Measurements from ENCODE around the gene MS4A7.
"Not testable (repeated sequence)": the region's sequence is repeated elsewhere in the genome, so short reads cannot be mapped to it uniquely, and the experiment has no call there.

The MS4A7 gene

GRCh38 chr11:60362241-60362640 is 16.1 kb upstream of the MS4A7 start:
- no peak overlapping the region for H3K4me3 ChIP-seq (ENCODE audit: low read depth, low read length)
- TF ChIP-seq, protein P1, sequence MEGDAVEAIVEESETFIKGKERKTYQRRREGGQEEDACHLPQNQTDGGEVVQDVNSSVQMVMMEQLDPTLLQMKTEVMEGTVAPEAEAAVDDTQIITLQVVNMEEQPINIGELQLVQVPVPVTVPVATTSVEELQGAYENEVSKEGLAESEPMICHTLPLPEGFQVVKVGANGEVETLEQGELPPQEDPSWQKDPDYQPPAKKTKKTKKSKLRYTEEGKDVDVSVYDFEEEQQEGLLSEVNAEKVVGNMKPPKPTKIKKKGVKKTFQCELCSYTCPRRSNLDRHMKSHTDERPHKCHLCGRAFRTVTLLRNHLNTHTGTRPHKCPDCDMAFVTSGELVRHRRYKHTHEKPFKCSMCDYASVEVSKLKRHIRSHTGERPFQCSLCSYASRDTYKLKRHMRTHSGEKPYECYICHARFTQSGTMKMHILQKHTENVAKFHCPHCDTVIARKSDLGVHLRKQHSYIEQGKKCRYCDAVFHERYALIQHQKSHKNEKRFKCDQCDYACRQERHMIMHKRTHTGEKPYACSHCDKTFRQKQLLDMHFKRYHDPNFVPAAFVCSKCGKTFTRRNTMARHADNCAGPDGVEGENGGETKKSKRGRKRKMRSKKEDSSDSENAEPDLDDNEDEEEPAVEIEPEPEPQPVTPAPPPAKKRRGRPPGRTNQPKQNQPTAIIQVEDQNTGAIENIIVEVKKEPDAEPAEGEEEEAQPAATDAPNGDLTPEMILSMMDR (IDR thresholded peaks at IDR 0.05; ENCODE audit: low read depth, low read length): no peak

DNA sequence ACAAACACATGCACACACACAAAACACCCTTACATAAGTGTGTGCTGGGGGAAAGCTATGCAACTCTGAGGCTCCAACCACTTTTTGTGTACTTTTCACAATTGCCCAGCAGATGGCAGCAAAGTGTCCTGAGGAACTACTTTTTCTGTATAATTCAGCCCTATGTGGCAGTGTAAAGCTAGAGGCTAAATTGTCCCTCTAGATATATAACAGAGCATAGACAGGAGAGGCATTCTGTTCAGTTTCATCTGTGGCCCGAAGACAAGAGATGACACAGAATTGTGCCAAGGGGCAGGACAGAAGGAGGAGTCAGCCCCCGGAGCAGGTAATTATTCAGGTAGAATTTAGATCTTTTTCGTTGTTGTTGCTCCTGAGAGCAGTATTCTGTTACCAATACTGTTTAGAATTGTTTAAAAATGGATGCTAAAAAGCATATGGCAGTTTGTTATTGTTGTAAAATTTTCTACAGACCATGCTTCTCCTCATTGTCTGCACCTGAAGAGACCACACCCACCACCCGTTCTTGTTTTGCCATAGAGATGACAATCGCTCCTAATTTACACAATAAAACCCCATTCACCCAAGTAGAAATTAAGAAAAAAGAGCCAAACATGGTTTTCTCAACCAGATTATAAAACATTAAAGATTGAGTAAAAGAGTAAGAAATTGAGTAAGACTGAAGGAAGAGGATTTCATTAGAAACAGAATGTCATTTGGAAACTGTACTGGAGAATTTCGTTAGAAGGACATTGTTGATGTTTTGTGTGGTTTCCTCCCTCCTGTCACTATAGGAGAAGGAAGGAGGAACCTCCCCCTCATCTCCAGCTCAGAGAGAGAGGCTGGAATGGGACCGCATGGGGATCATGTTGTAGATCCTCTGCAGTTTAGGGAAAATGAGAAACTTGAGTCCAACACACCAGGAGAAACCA is 14.5 kb upstream of the MS4A7 start:
- TF ChIP-seq, protein P1 (IDR thresholded peaks at IDR 0.05; ENCODE audit: low read depth, low read length): peak; percentile 31; the same call in 1 of the 2 replicates
- H3K4me3 ChIP-seq (ENCODE audit: low read depth, low read length): no peak overlapping the region

DNA sequence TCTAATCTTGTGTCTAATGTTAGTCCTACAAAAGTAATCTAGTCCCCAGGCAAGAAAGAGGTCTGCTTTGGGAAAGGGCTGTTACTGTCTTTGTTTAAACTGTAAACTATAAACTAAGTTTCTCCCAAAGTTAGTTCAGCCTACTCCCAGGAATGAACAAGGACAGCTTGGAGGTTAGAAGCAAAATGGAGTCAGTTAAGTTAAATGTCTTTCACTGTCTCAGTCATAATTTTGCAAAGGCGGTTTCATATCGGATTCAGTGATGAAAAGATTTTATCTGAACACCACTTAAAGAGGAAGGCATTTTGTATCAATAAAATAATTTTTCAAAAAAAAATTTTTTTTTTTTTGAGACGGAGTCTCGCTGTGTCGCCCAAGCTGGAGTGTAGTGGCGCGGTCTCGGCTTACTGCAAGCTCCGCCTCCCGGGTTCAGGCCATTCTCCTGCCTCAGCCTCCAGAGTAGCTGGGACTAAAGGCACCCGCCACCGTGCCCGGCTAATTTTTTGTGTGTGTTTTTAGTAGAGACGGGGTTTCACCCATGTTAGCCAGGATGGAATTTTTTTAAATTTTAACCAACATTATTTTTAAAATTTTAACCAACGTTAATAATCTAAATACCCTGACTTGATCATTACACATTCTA is 11.9 kb upstream of the MS4A7 start:
- not testable (repeated sequence) for H3K4me3 ChIP-seq (ENCODE audit: low read depth, low read length)

- TF ChIP-seq, protein P1 (IDR thresholded peaks at IDR 0.05; ENCODE audit: low read depth, low read length): no peak
- no peak overlapping the region for H3K4me3 ChIP-seq (ENCODE audit: low read depth, low read length)
Observed at GRCh38 chr11:60367009-60367408, 11.3 kb upstream of the MS4A7 start.

GRCh38 chr11:60367896-60368295 is 10.4 kb upstream of the MS4A7 start:
- H3K4me3 ChIP-seq (ENCODE audit: low read depth, low read length): no peak overlapping the region
- TF ChIP-seq, protein P1 (IDR thresholded peaks at IDR 0.05; ENCODE audit: low read depth, low read length): no peak

- H3K4me3 ChIP-seq (ENCODE audit: low read depth, low read length): no peak overlapping the region
- TF ChIP-seq, protein P1 (IDR thresholded peaks at IDR 0.05; ENCODE audit: low read depth, low read length): no peak
Observed at GRCh38 chr11:60370252-60370810, 8.0 kb upstream of the MS4A7 start.

GRCh38 chr11:60370811-60371298 is 7.5 kb upstream of the MS4A7 start:
- TF ChIP-seq, protein P1 (IDR thresholded peaks at IDR 0.05; ENCODE audit: low read depth, low read length): no peak
- no peak overlapping the region for H3K4me3 ChIP-seq (ENCODE audit: low read depth, low read length)

Measured in WI38 (cell line).